ENCODE data around the gene RABGGTA. TPM values are rescaled to one million over a fixed set of nuclear protein-coding genes. Genes with fewer than 3 reads are reported as not detected.

Gene RABGGTA
- total and polyA plus RNA-seq, 10 of the 15 experiments (the other 5 are each of a cell fraction or from before 2014, with no cell fraction given), result 19.1 to 75.6 (median 46.9) TPM

GRCh38 chr14:24284501-24285035, 13.2 kb upstream of the RABGGTA start (continued):
- TF ChIP-seq CUX1 (IDR thresholded peaks at IDR 0.05; ENCODE audit: insufficient replicate concordance, low read depth, low read length) (no peak), NFXL1 (IDR thresholded peaks at IDR 0.05; ENCODE audit: borderline replicate concordance) (no peak)

DNA sequence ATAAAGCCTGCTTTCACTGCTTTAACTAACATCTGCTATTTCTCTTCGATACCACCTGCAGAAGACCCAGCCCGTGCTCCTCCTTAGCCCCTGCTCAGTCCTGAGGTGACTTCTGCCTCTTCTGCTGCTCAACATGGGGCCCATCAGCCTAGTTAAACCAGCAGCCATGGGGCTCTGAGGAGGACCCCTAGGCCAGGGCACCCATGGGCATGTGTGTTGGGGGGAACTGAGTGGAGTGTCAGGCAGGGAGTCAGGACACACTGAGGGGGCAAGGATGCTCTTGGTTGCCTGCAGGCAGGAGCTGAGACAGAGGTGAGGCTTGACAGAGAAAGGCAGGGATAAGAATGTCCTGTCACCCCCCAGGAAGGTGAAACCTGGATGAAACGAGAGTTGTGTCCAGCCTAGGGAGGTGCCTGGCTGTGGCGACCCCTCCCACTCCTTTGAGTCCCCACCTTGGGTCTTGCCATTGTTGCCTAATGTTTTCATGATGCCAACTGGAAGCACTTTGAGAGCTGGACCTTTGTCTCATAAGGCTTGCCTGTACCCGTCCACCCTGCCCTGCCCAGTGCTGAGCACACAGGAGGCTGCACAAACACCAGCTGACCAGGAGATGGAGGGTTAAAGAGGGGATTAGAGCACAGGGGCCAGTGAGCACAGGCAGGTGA, 12.5 kb upstream of the RABGGTA start:
- Histone ChIP-seq H3K79me2 (ENCODE audit: control insufficient read depth, insufficient read depth, low read length) (no peaks in the 10 kb centered on the region; the same call in 1 of the 2 replicates), H3K4me2 (ENCODE audit: control insufficient read depth, insufficient read depth) (no peak overlapping the region), H3K27ac (ENCODE audit: control insufficient read depth, insufficient read depth) (no peak overlapping the region), H3K36me3 (ENCODE audit: control insufficient read depth in 2 of 2, insufficient read depth in 2 of 2, low read length in 1 of 2) (no peaks in the 10 kb centered on the region), H3K9me3 (replicated peaks; ENCODE audit: control insufficient read depth, insufficient read depth, low read length) (no peaks in the 10 kb centered on the region), H3K4me1 (ENCODE audit: control insufficient read depth, insufficient read depth, low read length) (peaks cover 14% of the 10 kb centered on the region), H3K27me3 (replicated peaks in 1 of 2; ENCODE audit: control insufficient read depth in 2 of 2, insufficient read depth in 2 of 2, low read length in 1 of 2) (no peaks in the 10 kb centered on the region), H4K20me1 (ENCODE audit: control insufficient read depth, insufficient read depth) (no peaks in the 10 kb centered on the region), H3K4me3 (no peak overlapping the region), H2AFZ (ENCODE audit: control insufficient read depth, low read depth, low read length) (no peak overlapping the region), H3K9ac (ENCODE audit: control insufficient read depth, insufficient read depth, low read length) (no peak overlapping the region)
- RAD21 ChIA-PET (ENCODE audit: unreplicated experiment), result interaction anchor here (1.5 kb wide), 1 partner anchor 41 kb away, joined by 4 read pairs; the partner anchor contains the start of gene TINF2
- no peak for FAIRE-seq
- 80% methylated on average over 5 of the region's 5 CpGs for WGBS (ENCODE audit: insufficient coverage, insufficient replicate concordance, low lambda C conversion rate, missing lambda C conversion rate)
- no peak for DNase-seq (ENCODE audit: low read depth, low spot score)
- intact Hi-C loops (cut with micrococcal nuclease; ENCODE audit: unreplicated experiment), result no loop called here
- ATAC-seq, result no peak
- in situ Hi-C loops (cut with MboI), result no loop called here
- CTCF ChIA-PET, result interaction anchor here (1.2 to 17.1 kb wide), 4 partner anchors 11 to 148 kb away, joined by 3 to 269 read pairs (median 135); partner anchors contain the start of genes CIDEB, DHRS1, NOP9 and TINF2
- BruUV-seq (replicated peaks), result no TSS peak
- POLR2A ChIA-PET, result interaction anchor here (1.6 to 2.4 kb wide), 2 partner anchors 9 to 10 kb away, joined by 3 to 12 read pairs; no protein-coding TSS in a partner anchor
- SMC1A ChIA-PET (ENCODE audit: uncharacterized antibody, unreplicated experiment), result interaction anchor here (1.1 to 11.8 kb wide), 4 partner anchors 10 to 40 kb away, joined by 3 to 115 read pairs (median 4); partner anchors contain the start of genes DHRS1 and NOP9
- TF ChIP-seq SRF (IDR thresholded peaks at IDR 0.05; ENCODE audit: low read depth in 2 of 2, low read length in 2 of 2) (no peak), ZNF274 (IDR thresholded peaks at IDR 0.05; ENCODE audit: insufficient read depth, insufficient read length) (no peak), IKZF1 (conservative IDR thresholded peaks at IDR 0.05) (no peak), ZNF622 (IDR thresholded peaks at IDR 0.05) (no peak), SMAD1 (IDR thresholded peaks at IDR 0.05; ENCODE audit: low read depth, partially characterized antibody) (no peak), HCFC1 (IDR thresholded peaks at IDR 0.05; ENCODE audit: low read length) (no peak), SREBF1 (IDR thresholded peaks at IDR 0.05; ENCODE audit: low read length) (no peak), SUZ12 (IDR thresholded peaks at IDR 0.05; ENCODE audit: unreplicated experiment) (no peak), CBX5 (IDR thresholded peaks at IDR 0.05; ENCODE audit: low read depth) (no peak), ZNF24 (IDR thresholded peaks at IDR 0.05) (no peak), NR2F1 (conservative IDR thresholded peaks at IDR 0.05) (no peak), RELA (IDR thresholded peaks at IDR 0.05; ENCODE audit: borderline replicate concordance, partially characterized antibody) (no peak)
- TF ChIP-seq, protein P1, sequence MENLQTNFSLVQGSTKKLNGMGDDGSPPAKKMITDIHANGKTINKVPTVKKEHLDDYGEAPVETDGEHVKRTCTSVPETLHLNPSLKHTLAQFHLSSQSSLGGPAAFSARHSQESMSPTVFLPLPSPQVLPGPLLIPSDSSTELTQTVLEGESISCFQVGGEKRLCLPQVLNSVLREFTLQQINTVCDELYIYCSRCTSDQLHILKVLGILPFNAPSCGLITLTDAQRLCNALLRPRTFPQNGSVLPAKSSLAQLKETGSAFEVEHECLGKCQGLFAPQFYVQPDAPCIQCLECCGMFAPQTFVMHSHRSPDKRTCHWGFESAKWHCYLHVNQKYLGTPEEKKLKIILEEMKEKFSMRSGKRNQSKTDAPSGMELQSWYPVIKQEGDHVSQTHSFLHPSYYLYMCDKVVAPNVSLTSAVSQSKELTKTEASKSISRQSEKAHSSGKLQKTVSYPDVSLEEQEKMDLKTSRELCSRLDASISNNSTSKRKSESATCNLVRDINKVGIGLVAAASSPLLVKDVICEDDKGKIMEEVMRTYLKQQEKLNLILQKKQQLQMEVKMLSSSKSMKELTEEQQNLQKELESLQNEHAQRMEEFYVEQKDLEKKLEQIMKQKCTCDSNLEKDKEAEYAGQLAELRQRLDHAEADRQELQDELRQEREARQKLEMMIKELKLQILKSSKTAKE (IDR thresholded peaks at IDR 0.05; ENCODE audit: low read depth, poor library complexity, severe bottlenecking), result no peak

All from GM12878 (cell line).